PFSK-1 (cell line): Measurements from ENCODE around the gene IQGAP3.

Experiments used
- FOXP2 ChIP-seq: optimal IDR thresholded peaks from 2 replicates; pipeline ENCODE3; 2011; ENCODE audit warnings: borderline replicate concordance, control low read depth, inconsistent platforms; ENCODE audit not compliant: insufficient read depth; ENCODE audit errors: extremely low read length, extremely low read depth
- POLR2AphosphoS5 ChIP-seq: IDR thresholded peaks from 2 replicates; pipeline ENCODE4 v1.6.1; 2012; ENCODE audit warnings: low read depth, mild to moderate bottlenecking, control low read depth, low read length, moderate library complexity
- SIN3A ChIP-seq: IDR thresholded peaks from 2 replicates; pipeline ENCODE4 v1.6.1; 2012; ENCODE audit warnings: mild to moderate bottlenecking, low read length, moderate library complexity, borderline replicate concordance; ENCODE audit not compliant: insufficient read depth
- TAF1 ChIP-seq: IDR thresholded peaks from 2 replicates; pipeline ENCODE4 v1.6.1; 2012; ENCODE audit warnings: low read length, control low read depth, borderline replicate concordance; ENCODE audit not compliant: insufficient read depth
- TF ChIP-seq, protein P1 (sequence below), 2 experiments: IDR thresholded peaks; 2 replicates each; pipeline versions ENCODE4 v1.6.1 to v1.8.0; 2011 to 2012; ENCODE audit warnings: low read depth in 2 of 2, low read length in 2 of 2, control low read depth in 1 of 2, inconsistent platforms in 1 of 2, mild to moderate bottlenecking in 1 of 2, moderate library complexity in 1 of 2; ENCODE audit not compliant: insufficient read depth in 1 of 2

DNA sequence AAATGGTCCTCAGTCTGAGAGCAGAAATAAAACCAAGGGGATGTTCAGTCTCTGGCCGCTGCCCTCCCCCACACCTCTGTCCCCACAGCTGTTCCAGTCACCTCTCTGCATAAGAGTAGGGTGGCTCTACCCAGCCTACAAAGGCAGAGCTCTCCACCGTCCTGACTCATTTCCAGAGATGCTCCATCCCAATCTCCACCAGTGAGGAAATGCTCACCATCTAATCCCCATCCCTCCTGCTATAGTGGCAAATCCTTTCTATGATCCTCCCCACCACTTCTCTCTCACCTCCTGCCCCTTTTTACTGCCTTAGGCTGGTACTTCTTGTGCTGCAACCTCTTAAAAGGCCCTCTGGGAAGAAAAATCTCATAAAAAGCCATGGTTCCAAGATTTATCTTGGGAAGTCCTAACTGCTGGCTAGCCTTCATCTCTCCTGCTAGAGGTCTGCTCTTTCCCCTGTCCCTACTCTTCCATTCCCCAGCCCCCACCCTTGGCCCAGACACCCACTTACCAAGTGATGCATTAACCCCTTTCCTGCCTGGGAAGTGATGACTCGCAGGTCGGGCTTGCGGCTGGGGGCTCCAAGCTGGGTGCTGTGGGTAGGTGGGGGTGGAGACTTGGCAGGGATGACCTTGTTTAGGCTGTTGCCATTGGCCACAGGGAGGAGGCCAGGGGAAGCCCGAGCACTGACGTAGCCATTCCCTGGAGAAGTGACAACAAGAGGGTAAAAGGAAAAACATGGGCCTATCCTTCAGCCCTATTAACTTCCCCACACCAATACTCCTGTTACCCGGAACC is 95.7 kb downstream of the IQGAP3 start:
- TF ChIP-seq, protein P1, sequence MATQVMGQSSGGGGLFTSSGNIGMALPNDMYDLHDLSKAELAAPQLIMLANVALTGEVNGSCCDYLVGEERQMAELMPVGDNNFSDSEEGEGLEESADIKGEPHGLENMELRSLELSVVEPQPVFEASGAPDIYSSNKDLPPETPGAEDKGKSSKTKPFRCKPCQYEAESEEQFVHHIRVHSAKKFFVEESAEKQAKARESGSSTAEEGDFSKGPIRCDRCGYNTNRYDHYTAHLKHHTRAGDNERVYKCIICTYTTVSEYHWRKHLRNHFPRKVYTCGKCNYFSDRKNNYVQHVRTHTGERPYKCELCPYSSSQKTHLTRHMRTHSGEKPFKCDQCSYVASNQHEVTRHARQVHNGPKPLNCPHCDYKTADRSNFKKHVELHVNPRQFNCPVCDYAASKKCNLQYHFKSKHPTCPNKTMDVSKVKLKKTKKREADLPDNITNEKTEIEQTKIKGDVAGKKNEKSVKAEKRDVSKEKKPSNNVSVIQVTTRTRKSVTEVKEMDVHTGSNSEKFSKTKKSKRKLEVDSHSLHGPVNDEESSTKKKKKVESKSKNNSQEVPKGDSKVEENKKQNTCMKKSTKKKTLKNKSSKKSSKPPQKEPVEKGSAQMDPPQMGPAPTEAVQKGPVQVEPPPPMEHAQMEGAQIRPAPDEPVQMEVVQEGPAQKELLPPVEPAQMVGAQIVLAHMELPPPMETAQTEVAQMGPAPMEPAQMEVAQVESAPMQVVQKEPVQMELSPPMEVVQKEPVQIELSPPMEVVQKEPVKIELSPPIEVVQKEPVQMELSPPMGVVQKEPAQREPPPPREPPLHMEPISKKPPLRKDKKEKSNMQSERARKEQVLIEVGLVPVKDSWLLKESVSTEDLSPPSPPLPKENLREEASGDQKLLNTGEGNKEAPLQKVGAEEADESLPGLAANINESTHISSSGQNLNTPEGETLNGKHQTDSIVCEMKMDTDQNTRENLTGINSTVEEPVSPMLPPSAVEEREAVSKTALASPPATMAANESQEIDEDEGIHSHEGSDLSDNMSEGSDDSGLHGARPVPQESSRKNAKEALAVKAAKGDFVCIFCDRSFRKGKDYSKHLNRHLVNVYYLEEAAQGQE (IDR thresholded peaks at IDR 0.05; ENCODE audit: insufficient read depth in 1 of 2, low read depth in 2 of 2, low read length in 2 of 2): no peak
- TF ChIP-seq POLR2AphosphoS5 (no peak), TAF1 (no peak), SIN3A (no peak), FOXP2 (no peak)
